Measurements from ENCODE around the gene VHLL.

GRCh38 chr1:156336242-156336641 lies 37.1 kb upstream of the VHLL start:
- TF ChIP-seq CTCF (IDR thresholded peaks at IDR 0.05) (no peak), POLR2A (IDR thresholded peaks at IDR 0.05) (no peak)

Measured in vagina (tissue), 2 donors.